ENCODE results near the gene RGS19.

RGS19 gene

GRCh38 chr20:64047046-64047389 is 32.3 kb downstream of the RGS19 start:
- no peak for DNase-seq

DNA sequence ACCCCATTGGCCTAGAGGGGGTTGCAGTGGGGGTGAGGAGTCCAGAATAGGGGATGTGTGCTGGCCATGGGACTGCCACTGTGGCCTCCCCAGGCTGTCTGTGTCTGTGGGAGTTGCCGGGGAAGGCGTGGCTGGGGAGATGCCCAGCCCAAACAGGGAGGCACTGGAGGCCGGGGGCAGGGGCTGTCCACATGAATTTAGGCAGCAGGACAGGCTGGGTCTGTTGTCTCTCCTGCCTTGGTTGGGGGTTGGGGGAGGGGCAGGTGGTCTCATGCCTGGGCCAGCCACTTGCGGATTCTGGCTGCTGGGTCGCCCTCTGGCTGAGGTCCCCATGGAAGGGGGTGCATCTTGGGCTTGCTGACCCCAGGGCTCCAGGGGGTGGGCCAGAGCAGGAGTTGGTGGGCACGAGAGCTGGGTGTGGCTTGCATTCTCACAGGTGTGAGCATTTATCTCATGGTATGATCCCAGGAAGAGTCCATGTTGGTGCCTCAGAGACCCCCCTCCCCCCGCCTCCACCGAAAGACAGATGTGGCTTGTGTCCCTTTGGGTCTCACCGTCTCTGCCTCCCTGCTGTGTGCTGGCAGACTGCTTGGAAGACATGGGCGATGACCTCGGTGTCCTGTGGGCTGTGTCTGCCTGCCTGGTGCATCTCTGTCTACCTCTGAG is 33.8 kb downstream of the RGS19 start:
- DNase-seq, result no peak

DNA sequence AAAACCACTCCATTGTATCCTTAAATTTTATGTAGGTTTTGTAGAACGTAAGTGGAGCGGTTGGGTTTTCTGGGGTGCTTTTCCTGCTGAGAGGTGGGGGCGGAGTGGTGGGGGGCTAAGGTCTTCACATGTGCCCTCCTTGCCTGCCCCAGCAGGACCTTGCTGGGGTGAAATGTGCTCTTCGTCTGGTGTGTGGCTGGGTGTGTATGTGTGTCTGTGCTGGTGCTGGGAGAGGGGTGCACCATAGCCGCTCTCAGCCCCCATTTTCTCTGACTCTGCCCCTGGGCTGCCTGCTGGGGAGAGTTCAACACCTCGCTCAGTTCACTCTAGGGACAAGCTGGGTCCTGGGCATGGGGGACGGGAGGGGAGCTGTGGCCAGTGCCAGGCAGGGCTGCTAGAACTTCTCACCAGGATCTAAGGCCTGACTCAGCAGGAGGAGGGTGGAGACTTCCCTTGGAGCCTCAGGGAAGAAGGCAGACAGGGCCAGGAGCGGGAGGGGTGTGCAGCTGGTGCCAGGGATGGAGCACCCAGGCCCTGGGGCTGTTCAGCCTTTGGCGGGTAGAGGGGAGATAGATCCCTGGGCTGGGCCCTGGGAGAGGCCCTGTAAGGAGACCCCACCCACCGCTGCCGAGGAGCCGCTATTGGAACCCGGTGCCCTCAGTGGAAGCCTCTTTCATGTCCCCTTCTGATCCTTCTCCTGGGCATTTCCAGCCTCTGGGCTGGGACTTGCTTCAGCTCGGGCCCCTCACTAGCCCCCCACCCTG is 34.7 kb downstream of the RGS19 start:
- peak; percentile 44 to 77 for DNase-seq

- DNase-seq, result no peak
These were observed 35.5 kb downstream of the RGS19 start for GRCh38 chr20:64043768-64044167.

GRCh38 chr20:64042054-64042781 is 37.1 kb downstream of the RGS19 start:
- DNase-seq, result no peak

GRCh38 chr20:64041781-64042053 is 37.6 kb downstream of the RGS19 start:
- no peak for DNase-seq

- no peak for DNase-seq
These were observed 38.1 kb downstream of the RGS19 start for GRCh38 chr20:64041040-64041780.

DNA sequence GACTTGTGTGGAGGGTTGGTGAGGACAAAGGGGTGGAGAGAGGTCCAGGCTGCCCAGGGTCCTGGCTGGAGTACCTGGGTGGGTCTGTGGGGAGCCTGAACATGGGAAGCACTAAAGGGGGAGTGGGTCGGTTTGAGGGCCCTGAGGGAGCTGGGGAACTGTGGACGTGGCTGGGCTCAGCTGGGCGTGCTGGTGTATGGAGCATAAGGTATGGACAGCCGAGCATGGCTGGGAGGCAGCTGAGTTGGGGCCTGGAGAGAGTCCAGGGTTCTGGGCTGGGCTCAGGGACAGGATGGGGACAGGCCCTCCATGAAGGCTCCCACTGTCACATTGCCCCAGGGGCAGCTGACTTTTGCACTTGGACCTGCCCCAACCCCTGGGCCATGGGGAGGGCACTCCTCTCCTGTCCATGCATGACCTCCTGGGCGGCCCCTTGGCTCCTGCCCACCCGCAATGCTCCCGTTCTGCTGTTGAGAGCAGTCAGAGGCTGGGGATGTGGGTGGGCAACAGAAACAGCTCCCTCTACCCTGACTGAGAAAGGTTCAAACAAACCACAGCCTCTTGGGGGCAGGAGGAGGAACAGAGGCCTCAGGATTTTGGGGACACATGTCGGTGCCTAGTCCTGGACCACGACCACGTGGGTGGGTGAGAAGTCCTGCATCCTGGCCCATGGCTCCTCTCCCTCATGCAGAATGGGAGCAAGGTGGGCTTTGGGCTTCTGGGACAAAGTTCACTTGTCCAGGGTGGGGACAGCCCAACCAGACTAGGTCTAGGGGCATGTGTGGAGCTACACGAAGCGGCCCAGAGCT is 38.9 kb downstream of the RGS19 start:
- no peak for DNase-seq

- no peak for DNase-seq
These were observed 39.8 kb downstream of the RGS19 start for GRCh38 chr20:64039293-64040160.

DNA sequence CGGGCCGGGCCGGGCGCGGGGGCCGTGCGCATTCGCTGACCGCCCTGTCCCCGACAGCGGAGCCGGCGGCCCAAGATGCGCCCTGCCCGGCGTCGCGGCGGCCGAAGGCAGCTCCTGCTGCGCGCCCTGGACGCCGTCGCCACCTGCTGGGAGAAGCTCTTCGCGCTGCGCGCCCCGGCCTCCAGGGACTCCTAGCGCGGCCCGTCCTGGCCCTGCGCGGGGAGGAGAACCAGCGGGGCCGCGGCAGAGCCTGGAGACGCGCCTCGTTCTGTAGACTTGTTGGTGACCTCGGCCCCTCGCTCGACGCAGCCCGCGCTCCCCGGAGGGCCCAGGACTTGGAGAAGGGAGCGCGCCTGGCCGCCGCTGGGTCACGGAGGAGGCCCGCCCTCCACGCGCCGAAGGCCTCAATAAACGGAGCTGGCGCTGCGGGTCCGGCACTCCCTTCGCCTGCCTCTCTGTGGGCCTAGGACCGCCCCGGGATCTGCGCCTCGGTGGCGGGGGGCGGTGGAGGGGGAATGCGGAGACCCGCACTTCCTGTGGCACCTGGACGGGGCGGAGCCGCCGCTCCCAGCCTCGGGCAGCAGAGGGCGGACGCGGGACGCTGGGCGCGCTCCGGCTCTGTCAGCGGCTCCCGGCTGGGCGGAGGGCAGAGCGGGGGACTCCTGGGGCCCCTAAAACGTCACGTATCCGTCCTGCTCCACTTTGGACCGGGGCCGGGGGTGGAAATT is 40.6 kb downstream of the RGS19 start:
- DNase-seq, result peak; percentile 60 to 71

GRCh38 chr20:64038224-64038564 is 41.1 kb downstream of the RGS19 start:
- no peak for DNase-seq

DNA sequence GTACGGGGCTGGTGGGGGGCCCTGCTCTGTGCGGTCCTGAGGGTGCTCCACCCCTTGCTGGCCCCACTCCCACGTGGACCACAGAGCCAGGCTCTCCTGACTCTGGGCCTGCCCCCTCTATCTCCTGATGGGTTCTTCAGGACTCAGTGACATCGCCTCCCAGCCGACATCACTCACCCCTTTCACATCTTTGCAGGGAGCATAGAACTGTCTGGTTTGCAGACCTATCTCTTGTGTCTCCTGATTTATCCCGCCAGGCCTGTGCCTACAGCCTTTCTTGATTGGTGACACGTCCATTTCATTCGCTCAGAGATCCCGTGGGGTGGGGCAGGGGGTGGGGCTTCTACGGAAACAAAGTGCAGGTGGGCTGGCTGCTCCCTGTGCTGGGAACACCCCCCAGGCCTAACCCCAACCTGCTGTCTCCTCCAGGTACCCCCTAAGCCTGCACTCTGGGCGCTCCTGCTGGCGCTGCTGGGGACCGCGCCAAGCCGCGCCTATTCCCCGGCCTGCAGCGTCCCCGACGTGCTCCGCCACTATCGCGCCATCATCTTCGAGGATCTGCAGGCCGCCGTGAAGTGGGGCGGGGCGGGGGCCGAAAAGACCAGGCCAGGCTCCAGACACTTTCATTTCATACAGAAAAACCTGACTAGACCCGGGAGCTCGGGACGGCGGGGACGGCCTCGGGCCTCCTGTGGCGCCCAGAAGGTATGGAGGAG is 41.7 kb downstream of the RGS19 start:
- DNase-seq, result no peak

- DNase-seq, result no peak
These were observed 42.2 kb downstream of the RGS19 start for GRCh38 chr20:64037199-64037497.

DNA sequence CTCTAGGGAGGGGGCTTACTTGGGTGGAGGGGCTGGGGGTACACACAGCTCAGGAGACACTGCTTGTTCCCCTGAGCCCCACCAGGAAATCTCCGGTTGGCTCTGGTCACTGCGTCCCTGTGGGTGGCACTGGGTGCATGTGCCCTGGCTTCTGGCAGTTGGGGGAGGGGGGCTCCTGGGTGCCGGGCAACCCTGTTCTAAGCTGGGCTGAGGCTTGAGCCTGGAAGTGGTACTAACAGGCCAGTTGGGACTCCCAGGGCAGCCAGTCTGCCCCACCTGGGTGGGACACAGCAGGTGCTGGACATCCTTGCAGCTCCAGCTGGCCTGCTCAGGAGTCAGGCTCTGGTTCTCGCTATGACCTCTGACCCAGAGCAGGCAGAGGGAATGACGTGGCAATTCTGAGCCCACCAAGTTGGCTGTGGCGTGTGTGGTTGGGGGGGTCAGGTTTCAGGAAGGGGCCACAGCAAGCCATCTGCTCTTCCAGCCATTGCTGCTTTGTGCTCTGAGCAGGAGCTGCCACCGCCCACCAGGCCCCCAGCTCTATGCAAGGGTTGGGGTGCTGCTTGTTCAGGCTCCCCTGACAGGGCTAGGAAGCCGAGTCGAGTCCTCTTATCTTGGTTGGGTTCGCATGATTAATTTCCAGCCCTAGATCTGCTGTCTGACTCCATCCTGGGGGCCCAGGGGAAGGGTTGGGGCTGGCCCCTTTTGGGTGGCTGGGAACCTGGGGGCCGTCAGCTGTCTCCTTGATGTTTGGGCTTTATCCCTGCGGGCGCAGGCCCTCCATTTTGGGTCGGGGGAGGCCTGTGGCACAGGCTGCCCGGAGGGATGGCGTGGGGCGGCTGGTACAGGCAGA is 42.7 kb downstream of the RGS19 start:
- DNase-seq, result no peak

- no peak for DNase-seq
These were observed 43.4 kb downstream of the RGS19 start, which contains the start of gene C20orf204 for GRCh38 chr20:64035933-64036345. Gene C20orf204 (plus strand): TSS chr20:64036182. CDS start chr20:64036324, 142 bp downstream.

DNA sequence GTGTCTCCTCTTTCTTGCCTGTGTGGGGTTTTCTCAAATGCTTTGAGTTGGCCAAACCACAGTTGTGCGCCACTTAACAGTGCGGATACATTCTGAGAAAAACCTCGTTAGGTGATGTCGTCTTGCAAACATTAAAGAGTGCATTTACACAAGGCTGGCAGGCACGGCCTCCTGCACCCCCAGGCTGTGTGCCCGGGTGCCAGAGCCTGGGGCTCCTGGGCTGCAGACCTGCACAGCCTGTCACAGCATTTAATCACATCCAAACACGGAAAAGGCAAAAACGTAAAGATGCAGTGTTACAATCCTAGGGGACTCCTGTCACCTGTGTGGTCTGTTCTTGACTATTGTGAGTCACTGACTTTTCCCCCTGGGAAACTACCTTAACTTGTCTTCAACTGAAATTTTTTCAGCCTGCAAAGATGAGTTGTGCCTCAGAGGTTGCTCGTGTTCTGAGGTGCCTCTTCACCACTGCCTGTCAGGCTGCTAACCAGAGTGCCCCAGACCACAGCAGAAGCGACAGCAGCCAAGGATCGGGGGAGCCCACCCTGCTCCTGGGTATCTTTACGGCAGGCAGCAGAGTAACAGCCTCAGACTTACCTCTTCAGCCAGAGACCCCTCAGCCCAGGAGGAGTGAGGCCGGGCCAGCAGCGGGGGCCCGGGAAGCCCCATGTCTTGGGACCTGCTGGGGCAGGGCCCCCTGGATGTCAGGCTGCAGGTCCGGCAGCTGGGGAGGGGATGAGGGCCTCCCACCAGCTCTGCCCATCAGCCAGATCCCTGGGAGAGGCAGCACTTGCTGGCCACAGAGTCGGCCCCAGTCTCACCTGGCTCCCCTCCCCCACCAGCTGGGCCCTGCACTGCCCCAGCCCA is 44.0 kb downstream of the RGS19 start:
- no peak for DNase-seq

GRCh38 chr20:64033981-64034493 is 45.3 kb downstream of the RGS19 start:
- no peak for DNase-seq
